HepG2 (cell line): ENCODE results near the gene SRCAP. TPM values are rescaled to one million over a fixed set of nuclear protein-coding genes. Genes with fewer than 3 reads are reported as not detected.
A peak's percentile ranks its signal among the peaks of the same experiment; 100 is the strongest.

ENCODE experiments used
- ARID3A ChIP-seq: IDR thresholded peaks from 2 replicates; pipeline ENCODE4 v1.6.1; 2012; ENCODE audit warnings: low read depth, low read length, improper control_type of control experiment
- CBX1 ChIP-seq: IDR thresholded peaks from one replicate; pipeline ENCODE4 v1.6.1; 2016; ENCODE audit warnings: antibody characterized with exemption, low read depth
- EP300 ChIP-seq, 3 experiments: sonication (generic) in 1 of 3; formaldehyde crosslinking in 1 of 3; IDR thresholded peaks; 2 replicates each; pipeline versions ENCODE4 v1.5.1 to v1.6.1; 2011 to 2020; ENCODE audit warnings: low read depth in 2 of 3, low read length in 2 of 3, borderline replicate concordance in 1 of 3, improper control_type of control experiment in 1 of 3, mild to moderate bottlenecking in 1 of 3, missing genetic modification reagents in 1 of 3, moderate library complexity in 1 of 3
- HDAC1 ChIP-seq: sonication (generic); formaldehyde crosslinking; IDR thresholded peaks from 2 replicates; pipeline ENCODE4 v1.5.1; 2020; ENCODE audit warnings: mild to moderate bottlenecking, missing genetic modification reagents
- HIC2 ChIP-seq: sonication (generic); formaldehyde crosslinking; IDR thresholded peaks from 2 replicates; pipeline ENCODE4 v1.9.0; 2022; ENCODE audit warnings: low read depth, missing genetic modification reagents
- HNF4G ChIP-seq, 2 experiments: sonication (generic) in 1 of 2; formaldehyde crosslinking in 1 of 2; IDR thresholded peaks; 2 replicates each; pipeline versions ENCODE4 v1.4.0 to v1.6.1; 2011 to 2020; ENCODE audit warnings: borderline replicate concordance in 2 of 2, low read depth in 2 of 2, mild to moderate bottlenecking in 2 of 2, low read length in 1 of 2, missing genetic modification reagents in 1 of 2, moderate library complexity in 1 of 2
- ISL2 ChIP-seq: sonication (generic); formaldehyde crosslinking; IDR thresholded peaks from 2 replicates; pipeline ENCODE4 v1.5.0; 2020; ENCODE audit warnings: missing genetic modification reagents
- JUN ChIP-seq: sonication (generic); formaldehyde crosslinking; IDR thresholded peaks from 2 replicates; pipeline ENCODE4 v1.4.0; 2020; ENCODE audit warnings: mild to moderate bottlenecking, missing genetic modification reagents
- MEIS2 ChIP-seq: sonication (generic); formaldehyde crosslinking; IDR thresholded peaks from 2 replicates; pipeline ENCODE4 v1.9.0; 2021; ENCODE audit warnings: mild to moderate bottlenecking, missing genetic modification reagents
- RARG ChIP-seq: sonication (generic); formaldehyde crosslinking; IDR thresholded peaks from 2 replicates; pipeline ENCODE4 v1.4.0; 2020; ENCODE audit warnings: low read depth, mild to moderate bottlenecking, missing genetic modification reagents
- RCOR2 ChIP-seq: IDR thresholded peaks from 2 replicates; pipeline ENCODE4 v1.6.1; 2016; ENCODE audit warnings: missing biosample characterization, missing genetic modification reagents
- TAF15 ChIP-seq: fragments of 200-400 bp; formaldehyde crosslinking; IDR thresholded peaks from one replicate; pipeline ENCODE4 v1.6.1; 2018; ENCODE audit warnings: mild to moderate bottlenecking, low read depth, low read length; ENCODE audit not compliant: poor library complexity, severe bottlenecking
- ZHX2 ChIP-seq, 2 experiments: sonication (generic) in 1 of 2; formaldehyde crosslinking in 1 of 2; IDR thresholded peaks; 2 replicates each; pipeline versions ENCODE4 v1.6.1 to v1.9.0; 2014 to 2022; ENCODE audit warnings: antibody characterized with exemption in 1 of 2, borderline replicate concordance in 1 of 2, inconsistent platforms in 1 of 2, low read depth in 1 of 2, missing genetic modification reagents in 1 of 2
- ZKSCAN1 ChIP-seq: fragments of 150-350 bp; IDR thresholded peaks from 2 replicates; pipeline ENCODE4 v1.6.1; 2014; ENCODE audit warnings: low read length
- ZNF572 ChIP-seq: sonication (generic); formaldehyde crosslinking; IDR thresholded peaks from 2 replicates; pipeline ENCODE4 v1.5.1; 2020; ENCODE audit warnings: mild to moderate bottlenecking, missing genetic modification reagents
- ZNF7 ChIP-seq: IDR thresholded peaks from 2 replicates; pipeline ENCODE4 v1.6.1; 2016; ENCODE audit warnings: missing biosample characterization, missing genetic modification reagents
- ZNF878 ChIP-seq: sonication (generic); formaldehyde crosslinking; IDR thresholded peaks from 2 replicates; pipeline ENCODE4 v1.8.1; 2023; ENCODE audit warnings: mild to moderate bottlenecking, missing genetic modification reagents, moderate library complexity
- polyA plus RNA-seq, 8 experiments: library from polyadenylated mRNA; depleted of rRNA in 3 of 8; stranded (reverse) in 7 of 8; unstranded in 1 of 8; fragments of >200 nt; fragmentation: Illumina TruSeq in 4 of 8; extraction: Trizol in 4 of 8; gene quantifications; 2 replicates each; pipeline versions ENCODE4 v1.2.1 to v1.2.3, GENCODE V29; 2011 to 2016; ENCODE audit warnings: low read depth in 4 of 8, missing spikeins in 1 of 8, mixed read lengths in 1 of 8; ENCODE audit not compliant: insufficient read depth in 1 of 8
- total RNA-seq, 5 experiments: library from RNA; depleted of rRNA; stranded (reverse); fragments of >200 nt; fragmentation: Illumina TruSeq; extraction: Trizol; gene quantifications; 2 replicates each; pipeline ENCODE4 v1.2.3, GENCODE V29; 2016; ENCODE audit warnings: low read depth in 1 of 5

The SRCAP gene
- total and polyA plus RNA-seq, 2 of the 13 experiments (the other 11 are each of a cell fraction or from before 2014, with no cell fraction given): 4.9 to 9.0 TPM

GRCh38 chr16:30658731-30659506 lies 40.1 kb upstream of the SRCAP start (continued):
- TF ChIP-seq EP300 (IDR thresholded peaks at IDR 0.05; ENCODE audit: low read depth in 2 of 2, low read length in 2 of 2) (no peak), EP300 (CRISPR knock-in tag; IDR thresholded peaks at IDR 0.05; ENCODE audit: borderline replicate concordance) (no peak), MEIS2 (peak; percentile 57; the same call in 1 of the 2 replicates), JUN (CRISPR knock-in tag) (no peak), ZNF878 (CRISPR knock-in tag) (no peak), TAF15 (no peak), CBX1 (no peak), ZNF7 (CRISPR knock-in tag) (no peak), RARG (CRISPR knock-in tag) (no peak), ZNF572 (CRISPR knock-in tag) (no peak), ISL2 (CRISPR knock-in tag) (peak; percentile 70), HNF4G (IDR thresholded peaks at IDR 0.05; ENCODE audit: borderline replicate concordance, low read depth, low read length) (no peak), HNF4G (CRISPR knock-in tag; IDR thresholded peaks at IDR 0.05; ENCODE audit: borderline replicate concordance, low read depth) (0 out of 2 replicates have a peak, but pooled peaks have one; percentile 13), HIC2 (CRISPR knock-in tag) (no peak), ZHX2 (IDR thresholded peaks at IDR 0.05; ENCODE audit: low read depth) (no peak), ZHX2 (CRISPR knock-in tag; IDR thresholded peaks at IDR 0.05; ENCODE audit: borderline replicate concordance) (no peak), ZKSCAN1 (no peak), RCOR2 (no peak), ARID3A (no peak), HDAC1 (CRISPR knock-in tag) (peak; percentile 50)
